HG02973 (cell line): Measurements from ENCODE around the gene SRGAP2C.
"Not testable (repeated sequence)": the region's sequence is repeated elsewhere in the genome, so short reads cannot be mapped to it uniquely, and the experiment has no call there.

Source experiments
- ATAC-seq: cut with Tn5 transposase; IDR thresholded peaks from one replicate; pipeline ENCODE4 v1.9.1; 2021; ENCODE audit warnings: moderate library complexity; ENCODE audit not compliant: unreplicated experiment

Gene SRGAP2C

GRCh38 chr1:121413821-121414220, 229.0 kb downstream of the SRGAP2C start:
- ATAC-seq, result no peak

- ATAC-seq, result no peak
Measured at GRCh38 chr1:121414905-121415304, 230.1 kb downstream of the SRGAP2C start.

GRCh38 chr1:121417325-121417923, 232.6 kb downstream of the SRGAP2C start:
- ATAC-seq, result no peak

- ATAC-seq, result no peak
Measured at GRCh38 chr1:121418369-121419049, 233.7 kb downstream of the SRGAP2C start.

- not testable (repeated sequence) for ATAC-seq
Measured at GRCh38 chr1:121419050-121419615, 234.4 kb downstream of the SRGAP2C start.

GRCh38 chr1:121421490-121421889, 236.7 kb downstream of the SRGAP2C start:
- ATAC-seq, result not testable (repeated sequence)

- not testable (repeated sequence) for ATAC-seq
Measured at GRCh38 chr1:121423956-121424355, 239.2 kb downstream of the SRGAP2C start.

- ATAC-seq, result not testable (repeated sequence)
Measured at GRCh38 chr1:121433517-121433916, 248.7 kb downstream of the SRGAP2C start.

- ATAC-seq, result not testable (repeated sequence)
Measured at GRCh38 chr1:121438862-121439261, 254.1 kb downstream of the SRGAP2C start.

- no peak for ATAC-seq
Measured at GRCh38 chr1:121440993-121441392, 256.2 kb downstream of the SRGAP2C start.
